ENCODE measurements around the gene FAF1.

DNA sequence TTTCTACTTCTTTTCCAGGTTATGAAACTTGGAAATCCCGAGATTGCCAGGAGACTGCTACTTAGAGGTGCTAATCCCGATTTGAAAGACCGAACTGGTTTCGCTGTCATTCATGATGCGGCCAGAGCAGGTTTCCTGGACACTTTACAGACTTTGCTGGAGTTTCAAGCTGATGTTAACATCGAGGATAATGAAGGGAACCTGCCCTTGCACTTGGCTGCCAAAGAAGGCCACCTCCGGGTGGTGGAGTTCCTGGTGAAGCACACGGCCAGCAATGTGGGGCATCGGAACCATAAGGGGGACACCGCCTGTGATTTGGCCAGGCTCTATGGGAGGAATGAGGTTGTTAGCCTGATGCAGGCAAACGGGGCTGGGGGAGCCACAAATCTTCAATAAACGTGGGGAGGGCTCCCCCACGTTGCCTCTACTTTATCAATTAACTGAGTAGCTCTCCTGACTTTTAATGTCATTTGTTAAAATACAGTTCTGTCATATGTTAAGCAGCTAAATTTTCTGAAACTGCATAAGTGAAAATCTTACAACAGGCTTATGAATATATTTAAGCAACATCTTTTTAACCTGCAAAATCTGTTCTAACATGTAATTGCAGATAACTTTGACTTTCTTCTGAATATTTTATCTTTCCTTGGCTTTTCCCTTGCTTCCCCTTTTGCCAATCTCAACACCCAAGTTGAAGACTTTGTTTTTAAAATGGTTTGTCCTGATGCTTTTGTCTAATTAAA lies 14.0 kb upstream of the FAF1 start:
- no peak for TF ChIP-seq FOXP2 (optimal IDR thresholded peaks at IDR 0.05; ENCODE audit: control extremely low read depth, extremely low read length, insufficient read depth)
- TF ChIP-seq POLR2AphosphoS5 (IDR thresholded peaks at IDR 0.05; ENCODE audit: borderline replicate concordance, low read depth, low read length) = no peak
- TF ChIP-seq EZH2 (IDR thresholded peaks at IDR 0.05) = no peak

All from SK-N-MC (cell line).